D721Med (cell line): Measurements from ENCODE around the gene CASP5.
A peak's percentile ranks its signal among the peaks of the same experiment; 100 is the strongest.

ENCODE experiments used
- DNase-seq: peaks from one replicate; pipeline ENCODE4 v3.0.0; 2011; ENCODE audit warnings: low spot score; ENCODE audit not compliant: insufficient read length
- FAIRE-seq: peaks from 2 replicates; lab custom pipeline; 2011; peaks lifted over from hg19 to GRCh38; lab: Jason Lieb, UNC
- CTCF ChIP-seq: IDR thresholded peaks from 2 replicates; pipeline ENCODE4 v1.5.1; 2012; ENCODE audit warnings: mild to moderate bottlenecking, control low read depth; ENCODE audit not compliant: insufficient read depth; ENCODE audit errors: missing control alignments

The CASP5 gene

GRCh38 chr11:105000797-105001196, 22.2 kb downstream of the CASP5 start:
- peak; percentile 23 for TF ChIP-seq CTCF
- no peak for FAIRE-seq
- no peak for DNase-seq

- no peak for FAIRE-seq
- no peak for DNase-seq
- TF ChIP-seq CTCF: no peak
Observed at GRCh38 chr11:105000167-105000566, 22.8 kb downstream of the CASP5 start.

- TF ChIP-seq CTCF: no peak
- FAIRE-seq (no peak), DNase-seq (no peak)
Observed at GRCh38 chr11:104999721-105000120, 23.2 kb downstream of the CASP5 start.

DNA sequence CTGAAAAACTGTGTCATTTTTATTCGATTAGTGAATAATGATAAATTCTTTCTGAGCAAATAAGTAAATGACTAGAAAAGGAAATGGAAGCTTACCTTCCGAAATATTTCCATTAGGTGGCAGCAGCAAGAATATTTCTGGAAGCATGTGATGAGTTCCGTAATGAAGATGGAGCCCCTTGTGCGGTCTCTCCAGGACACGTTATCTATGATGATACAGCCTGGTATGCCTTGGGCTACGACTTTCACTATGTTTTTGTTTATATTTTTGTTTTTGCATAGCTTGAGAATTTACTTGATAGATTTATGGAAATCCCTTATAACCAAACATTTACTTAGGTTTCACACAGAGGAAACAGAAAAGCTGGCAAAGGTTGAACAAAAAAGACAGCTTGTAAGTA, 25.7 kb downstream of the CASP5 start:
- DNase-seq (no peak), FAIRE-seq (no peak)
- TF ChIP-seq CTCF: no peak

- FAIRE-seq (no peak), DNase-seq (no peak)
- TF ChIP-seq CTCF: no peak
Observed at GRCh38 chr11:104995001-104995408, 28.0 kb downstream of the CASP5 start.

DNA sequence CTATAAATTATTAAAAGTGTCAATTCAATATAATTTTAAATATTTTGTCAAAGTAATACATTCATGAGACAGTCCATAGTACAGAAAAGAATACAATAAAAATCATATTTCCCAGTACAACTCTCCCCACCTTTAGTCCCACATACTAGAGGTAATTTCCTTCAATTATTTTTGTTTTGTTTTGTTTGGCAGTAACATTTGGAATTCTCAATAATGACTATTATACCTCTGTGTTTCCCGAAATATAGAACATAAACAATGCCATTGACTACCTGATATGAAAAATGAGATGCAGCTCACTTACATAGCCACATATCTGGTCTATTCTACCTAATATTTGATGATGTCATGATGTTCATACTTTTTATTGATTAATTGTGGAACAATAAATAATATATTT, 30.2 kb downstream of the CASP5 start:
- FAIRE-seq (no peak), DNase-seq (no peak)
- no peak for TF ChIP-seq CTCF

GRCh38 chr11:104991994-104992393, 31.0 kb downstream of the CASP5 start:
- no peak for TF ChIP-seq CTCF

More at GRCh38 chr11:104991994-104992393, 31.0 kb downstream of the CASP5 start:
- no peak for FAIRE-seq
- no peak for DNase-seq
